Adrenal gland (tissue), 12 donors: ENCODE results near the gene SMO. TPM values are rescaled to one million over a fixed set of nuclear protein-coding genes. Genes with fewer than 3 reads are reported as not detected.

Source experiments
- DNase-seq, 7 donors: peaks; one replicate each; pipeline ENCODE4 v3.0.0-alpha.2; 2019 to 2020
- H3K27ac ChIP-seq, 5 donors: fragments of 200-600 bp; sonication (generic) in 4 of 5; 1 replicate in 3 of 5; 2 replicates in 2 of 5; pipeline versions ENCODE4 v1.5.1 to v1.8.0; 2016 to 2020; ENCODE audit warnings: mild to moderate bottlenecking in 1 of 5
- H3K27me3 ChIP-seq: fragments of 200-600 bp; 2 replicates; pipeline ENCODE4 v1.8.0; 2021
- H3K36me3 ChIP-seq, 2 donors: fragments of 200-600 bp; replicated peaks in 1 of 2; 1 replicate in 1 of 2; 2 replicates in 1 of 2; pipeline versions ENCODE4 v1.5.1 to v1.8.0; 2018 to 2022
- H3K4me1 ChIP-seq, 2 donors: fragments of 200-600 bp; replicated peaks in 1 of 2; 1 replicate in 1 of 2; 2 replicates in 1 of 2; pipeline versions ENCODE4 v1.5.1 to v1.8.0; 2018 to 2021
- H3K4me3 ChIP-seq, 4 donors: fragments of 200-600 bp; sonication (generic) in 3 of 4; one replicate each; pipeline ENCODE4 v1.5.1; 2016 to 2018
- H3K9me3 ChIP-seq, 3 donors: fragments of 200-600 bp; sonication (generic) in 1 of 3; replicated peaks in 1 of 3; 1 replicate in 2 of 3; 2 replicates in 1 of 3; pipeline versions ENCODE4 v1.5.1 to v1.8.0; 2016 to 2021
- CTCF ChIP-seq, 6 experiments: fragments of 450-650 bp in 4 of 6; fragments of 200-600 bp in 2 of 6; sonication (generic) in 1 of 6; IDR thresholded peaks; 1 replicate in 5 of 6; 2 replicates in 1 of 6; pipeline versions ENCODE4 v1.5.1 to v1.8.0; 2016 to 2021; ENCODE audit warnings: antibody characterized with exemption in 6 of 6, mild to moderate bottlenecking in 2 of 6, moderate library complexity in 1 of 6
- POLR2A ChIP-seq, 2 donors: fragments of 450-650 bp; IDR thresholded peaks; one replicate each; pipeline ENCODE4 v1.6.1; 2017; ENCODE audit warnings: antibody characterized with exemption in 2 of 2, mild to moderate bottlenecking in 2 of 2, moderate library complexity in 1 of 2
- WGBS, 4 donors: extraction: QIAGEN DNeasy Blood & Tissue Kit in 2 of 4; methylation state at CpG; one replicate each; pipeline versions ENCODE4 v1.1.5 to v1.1.7; 2013 to 2017; 5-methylcytosine and 5-hydroxymethylcytosine counted together
- intact Hi-C, 2 donors: fragments of 100-400 bp; cut with DNase I; formaldehyde crosslinking; loops; one replicate each; pipeline versions ENCODE4 v1.14.1 to v1.15.0; 2022 to 2023
- polyA plus RNA-seq, 3 donors: library from polyadenylated mRNA; stranded (reverse); fragments of 200-250 nt in 2 of 3; fragments of 350-450 nt in 1 of 3; fragmentation: Illumina TruSeq in 1 of 3; extraction: RNeasy Lipid Tissue Mini Kit (QIAGEN cat#74804) in 1 of 3; gene quantifications; one replicate each; pipeline ENCODE4 v1.2.3, GENCODE V29; 2013 to 2014
- total RNA-seq, 9 donors: library from RNA; depleted of rRNA in 4 of 9; stranded (reverse); fragments of >200 nt in 4 of 9; fragments of 120-200 nt in 1 of 9; fragmentation: NEBNext Ultra II Directional in 1 of 9; extraction: Animal tissue kit (Norgen Biotek cat#: 25700) in 1 of 9; gene quantifications; one replicate each; pipeline versions ENCODE4 v1.1.0 to v1.2.4, GENCODE V29; 2013 to 2023
- donor health status: healthy with polysubstance abuse.
- donor health status: Bipolar disorder and iron deficiency.
- donor health status: DM: yes; HTN: yes; CAD: no.
- donor health status: DM: no; HTN: no; CAD: no.
- donor health status: DM: no; HTN: no; CAD: no.
- donor health status: DM: yes; HTN: yes; CAD: no.

SMO gene
- total and polyA plus RNA-seq, 12 donors = 2.5 to 23.9 (median 9.4) TPM

GRCh38 chr7:129205987-129206785 lies 17.8 kb downstream of the SMO start:
- Histone ChIP-seq H3K4me3 (no peak overlapping the region), H3K27me3 (no peaks in the 10 kb centered on the region), H3K9me3 (no peaks in the 10 kb centered on the region), H3K36me3 (no peaks in the 10 kb centered on the region), H3K27ac (no peak overlapping the region), H3K4me1 (no peaks in the 10 kb centered on the region)
- WGBS, 4 donors = 88 to 94% (median 93%) methylated on average over 12 to 18 of the region's 18 CpGs
- no peak for DNase-seq
- no peak for TF ChIP-seq POLR2A (IDR thresholded peaks at IDR 0.05)
- intact Hi-C loops = loop anchor here in 1 of 2 donors (5.0 kb wide), 1 partner anchor 44 kb away; no protein-coding TSS in a partner anchor

GRCh38 chr7:129208667-129209066 lies 20.2 kb downstream of the SMO start:
- 69 to 85% (median 78%) methylated on average over 4 to 9 of the region's 9 CpGs for WGBS, 4 donors
- Histone ChIP-seq H3K27ac (no peak overlapping the region), H3K4me1 (no peaks in the 10 kb centered on the region), H3K27me3 (no peaks in the 10 kb centered on the region), H3K36me3 (no peaks in the 10 kb centered on the region), H3K4me3 (no peak overlapping the region), H3K9me3 (no peaks in the 10 kb centered on the region)
- intact Hi-C loops = loop anchor here in 1 of 2 donors (5.0 kb wide), 1 partner anchor 46 kb away; no protein-coding TSS in a partner anchor
- no peak for DNase-seq
- TF ChIP-seq CTCF (IDR thresholded peaks at IDR 0.05) (no peak), POLR2A (IDR thresholded peaks at IDR 0.05) (no peak)

- intact Hi-C loops = loop anchor here in 1 of 2 donors (5.0 kb wide), 1 partner anchor 47 kb away; no protein-coding TSS in a partner anchor
- Histone ChIP-seq H3K27me3 (no peaks in the 10 kb centered on the region), H3K9me3 (no peaks in the 10 kb centered on the region), H3K4me3 (no peak overlapping the region), H3K36me3 (no peaks in the 10 kb centered on the region), H3K4me1 (no peaks in the 10 kb centered on the region), H3K27ac (no peak overlapping the region)
- WGBS, 4 donors = 83 to 90% (median 85%) methylated on average over 13 to 15 of the region's 15 CpGs
- TF ChIP-seq POLR2A (IDR thresholded peaks at IDR 0.05) (no peak), CTCF (IDR thresholded peaks at IDR 0.05) (no peak)
- DNase-seq = no peak
Observed at GRCh38 chr7:129209067-129209926, 20.9 kb downstream of the SMO start.

- no peaks in the 10 kb centered on the region for H3K4me1 ChIP-seq
- no peaks in the 10 kb centered on the region for H3K36me3 ChIP-seq
- no peak overlapping the region for H3K27ac ChIP-seq
- no peak overlapping the region for H3K4me3 ChIP-seq
- intact Hi-C loops = loop anchor here (2.0 to 10.0 kb wide), 2 partner anchors 46 to 254 kb away; no protein-coding TSS in a partner anchor
- 71 to 86% (median 78%) methylated on average over 8 to 16 of the region's 16 CpGs for WGBS, 4 donors
- TF ChIP-seq POLR2A (IDR thresholded peaks at IDR 0.05) (no peak), CTCF (IDR thresholded peaks at IDR 0.05) (peak; percentile 74 to 87 (median 84))
- peak; percentile 69 to 89 (median 80) for DNase-seq
- H3K9me3 ChIP-seq = no peaks in the 10 kb centered on the region
- no peaks in the 10 kb centered on the region for H3K27me3 ChIP-seq
Observed at GRCh38 chr7:129210256-129210988, 22.0 kb downstream of the SMO start.
